Transverse colon (tissue), 3 donors: ENCODE results near the gene EZH1.

ENCODE experiments used
- CTCF ChIP-seq, 5 experiments: fragments of 200-600 bp in 3 of 5; fragments of 450-650 bp in 2 of 5; sonication (generic) in 3 of 5; IDR thresholded peaks; 1 replicate in 2 of 5; 2 replicates in 3 of 5; pipeline ENCODE4 v1.5.1; 2016 to 2017; ENCODE audit warnings: antibody characterized with exemption in 5 of 5, inconsistent platforms in 3 of 5, mild to moderate bottlenecking in 2 of 5, moderate library complexity in 1 of 5
- EP300 ChIP-seq: sonication (generic); formaldehyde crosslinking; IDR thresholded peaks from one replicate; pipeline ENCODE4 v1.6.1; 2017; ENCODE audit warnings: antibody characterized with exemption, low read depth
- POLR2A ChIP-seq: fragments of 450-650 bp; IDR thresholded peaks from one replicate; pipeline ENCODE4 v1.6.1; 2016; ENCODE audit warnings: antibody characterized with exemption, mild to moderate bottlenecking, moderate library complexity

DNA sequence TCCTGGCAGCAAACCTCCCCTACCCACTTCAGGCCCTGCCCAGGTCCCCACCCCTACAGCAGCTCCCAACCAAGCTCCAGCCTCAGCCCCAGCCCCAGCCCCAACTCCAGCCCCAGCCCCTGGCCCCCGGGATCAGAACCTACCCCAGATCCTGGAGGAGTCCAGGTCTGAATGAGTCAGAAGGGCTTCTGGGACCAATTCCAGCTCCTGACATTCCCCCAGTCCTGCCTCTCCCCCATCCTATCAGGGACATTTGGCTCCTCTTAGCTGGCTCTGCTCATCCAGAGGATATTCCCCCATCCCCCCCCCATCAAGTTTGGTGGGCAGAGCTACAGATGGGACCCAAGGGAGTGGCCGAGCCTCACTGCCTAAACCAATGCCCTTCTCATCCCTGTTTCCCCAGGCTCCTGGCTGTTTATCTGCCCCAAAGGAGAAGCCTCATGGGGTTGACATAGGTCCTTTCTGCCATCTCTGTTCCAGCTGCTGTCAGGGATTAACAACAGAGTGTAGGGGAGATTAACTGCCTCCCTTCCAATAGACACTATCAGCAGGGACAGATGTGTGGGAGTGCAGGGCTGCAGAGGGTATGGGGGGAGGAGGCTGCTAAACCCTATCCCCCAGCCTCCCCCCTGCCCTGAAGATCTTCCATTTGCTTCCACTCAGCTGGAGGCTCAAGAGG lies 46.0 kb downstream of the EZH1 start:
- TF ChIP-seq CTCF (IDR thresholded peaks at IDR 0.05) (no peak), EP300 (no peak), POLR2A (no peak)
